ENCODE data around the gene WDR5. TPM values are rescaled to one million over a fixed set of nuclear protein-coding genes. Genes with fewer than 3 reads are reported as not detected.
A peak's percentile ranks its signal among the peaks of the same experiment; 100 is the strongest.

WDR5 gene
- polyA plus RNA-seq, 1 donor from 2014 or later: 12.5 TPM

GRCh38 chr9:134208310-134208841 is 72.5 kb downstream of the WDR5 start:
- Mint-ChIP-seq H3K9me3 (peaks cover 0 to 9% (median 8%) of the 10 kb centered on the region in 3 donors), H3K4me1 (peaks cover 0 to 2% (median 0%) of the 10 kb centered on the region in 3 donors), H3K27ac (no peak overlapping the region), H3K4me3 (peak overlapping the region in 1 of 4 donors; percentile 45), H3K27me3 (peaks cover 9% of the 10 kb centered on the region), H3K36me3 (no peaks in the 10 kb centered on the region)

GRCh38 chr9:134208981-134209725 is 73.3 kb downstream of the WDR5 start:
- peaks cover 1% of the 10 kb centered on the region for H3K36me3 Mint-ChIP-seq
- peaks cover 9% of the 10 kb centered on the region for H3K27me3 Mint-ChIP-seq
- H3K4me3 Mint-ChIP-seq: peak overlapping the region in 1 of 4 donors; percentile 63
- peak overlapping the region in 1 of 3 donors; percentile 76 for H3K27ac Mint-ChIP-seq
- H3K9me3 Mint-ChIP-seq: peaks cover 0 to 5% (median 4%) of the 10 kb centered on the region in 3 donors
- H3K4me1 Mint-ChIP-seq: peaks cover 0 to 2% (median 0%) of the 10 kb centered on the region in 3 donors

Other genes with a start within 250 kb of the WDR5 start
- 28.7 TPM for gene VAV2, start 143.8 kb upstream of the WDR5 start, polyA plus RNA-seq
- gene BRD3OS, start 110.6 kb upstream of the WDR5 start, polyA plus RNA-seq: 26.5 TPM
- 35.7 TPM for gene BRD3, start 68.1 kb upstream of the WDR5 start, polyA plus RNA-seq
- not detected for gene RNU6ATAC, start 28.5 kb downstream of the WDR5 start, polyA plus RNA-seq
- 0.80 TPM for gene RXRA, start 190.4 kb downstream of the WDR5 start, polyA plus RNA-seq

All from IgD-negative memory B cell (primary cell).